IPS-NIHi11 (cell line): ENCODE results near the gene BHLHE23.

Experiments used
- DNase-seq: peaks from one replicate; pipeline ENCODE4 v3.0.0; 2012; ENCODE audit warnings: mixed read lengths, low spot score

BHLHE23 gene

DNA sequence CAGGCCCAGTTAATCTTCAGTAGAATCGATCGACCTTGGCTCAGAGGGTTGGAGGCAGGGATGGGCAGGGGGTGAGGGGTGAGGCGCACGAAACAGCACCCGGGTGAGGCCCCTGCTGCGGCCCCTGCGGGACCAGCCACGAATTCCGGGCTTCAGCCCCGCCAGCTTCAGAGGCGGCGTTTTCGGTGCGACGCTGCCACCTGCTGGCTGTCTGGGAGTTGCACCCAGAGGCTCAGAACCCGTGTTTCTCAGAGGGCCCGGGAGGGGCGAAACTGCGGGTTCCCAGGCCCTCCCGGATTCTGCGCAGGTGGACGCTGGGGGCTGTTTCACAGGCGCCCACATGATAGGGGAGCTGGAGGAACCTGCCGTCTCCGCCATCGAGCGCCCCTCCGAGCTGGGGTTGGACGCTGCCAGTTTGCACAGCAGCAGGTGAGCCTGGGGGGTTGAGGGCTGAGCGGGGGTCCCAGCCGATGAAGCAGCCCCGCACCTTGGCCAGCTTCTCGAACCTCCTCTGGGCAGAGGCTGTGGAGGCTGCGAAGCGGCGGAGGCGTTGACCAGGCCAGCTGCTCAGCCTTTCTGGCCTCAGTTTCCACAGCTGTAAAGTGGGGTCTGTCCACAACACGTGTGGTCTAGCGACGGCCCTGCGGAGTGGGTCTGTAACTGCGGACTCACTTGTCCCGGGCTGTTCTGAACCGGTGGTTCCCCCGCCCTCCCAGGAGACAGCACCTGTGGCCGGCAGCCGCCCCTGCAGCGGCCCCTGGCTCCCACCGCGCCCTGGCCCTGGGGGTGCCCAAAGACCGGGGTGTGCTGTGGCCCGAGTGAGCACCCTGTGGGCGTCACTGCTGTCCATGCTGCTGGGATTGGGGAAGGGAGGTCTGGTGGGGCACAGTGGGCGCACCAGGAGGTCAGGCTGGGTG, 2.5 kb upstream of the BHLHE23 start:
- peak; percentile 94 for DNase-seq

DNA sequence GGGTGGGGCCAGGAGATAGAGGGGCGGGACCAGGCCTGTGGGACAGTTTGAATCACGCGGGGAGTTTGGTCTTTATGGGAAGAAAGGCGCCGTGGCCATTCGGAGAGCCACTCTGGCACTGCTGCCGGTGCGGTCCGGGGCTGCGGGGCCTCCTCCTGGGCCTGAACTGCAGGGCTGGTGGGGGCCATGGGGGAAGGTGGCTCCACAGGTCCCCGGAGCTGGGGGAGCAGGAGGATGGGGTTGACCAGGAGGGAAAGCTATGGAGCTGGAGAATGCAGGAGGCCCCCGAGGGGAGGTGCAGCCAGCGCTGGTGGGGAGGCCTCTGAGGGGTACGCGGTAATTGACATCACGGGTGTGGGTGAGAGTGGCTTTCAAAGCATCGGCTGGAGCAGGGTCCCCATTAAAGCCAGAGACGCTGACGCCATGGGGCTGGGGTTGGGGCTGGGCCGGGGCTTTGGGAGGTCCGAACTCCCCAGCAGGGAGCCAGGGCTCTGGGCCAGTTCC, 1.8 kb upstream of the BHLHE23 start:
- no peak for DNase-seq

DNA sequence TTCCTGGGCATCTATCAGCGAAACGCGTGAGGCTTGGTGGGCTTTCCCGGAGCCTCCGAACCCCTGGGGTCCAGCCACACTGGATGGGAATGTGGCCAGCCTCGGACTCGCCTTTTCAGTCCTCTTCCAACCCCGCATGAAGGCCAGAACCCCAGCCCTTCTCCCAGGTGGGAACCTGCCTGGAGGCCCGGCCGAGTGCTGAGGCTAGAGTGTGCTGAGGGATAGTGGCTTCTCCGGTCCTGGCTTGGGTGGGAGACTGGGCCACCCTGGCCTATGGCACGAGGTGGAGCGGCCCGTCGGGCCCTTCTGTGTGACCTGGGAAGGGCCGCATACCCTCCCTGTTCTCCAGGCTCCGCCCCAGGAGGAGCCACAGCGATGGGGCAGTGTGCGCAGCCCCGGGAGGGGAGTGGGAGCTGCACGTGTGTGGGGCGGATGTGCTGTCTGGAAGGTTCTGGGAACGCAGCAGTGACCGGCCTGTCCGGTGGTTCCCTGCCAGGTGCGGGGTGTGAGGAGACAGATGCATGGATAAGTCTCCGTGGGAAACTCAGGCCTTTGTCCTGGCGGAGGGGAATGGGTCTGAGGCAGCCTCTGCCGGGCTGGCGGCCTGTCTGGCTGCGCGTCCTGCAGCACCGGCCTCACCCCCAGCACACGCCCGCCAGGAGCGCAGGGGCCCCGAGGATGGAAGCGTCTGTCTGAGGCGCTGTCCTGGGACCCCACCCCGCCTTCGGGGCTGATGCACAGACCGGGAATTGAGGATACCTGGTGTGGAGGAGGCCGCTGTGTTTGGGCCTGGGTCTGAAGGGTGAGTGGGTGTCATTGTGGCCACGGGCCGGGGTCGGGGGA, 1.1 kb upstream of the BHLHE23 start:
- DNase-seq, result no peak

DNA sequence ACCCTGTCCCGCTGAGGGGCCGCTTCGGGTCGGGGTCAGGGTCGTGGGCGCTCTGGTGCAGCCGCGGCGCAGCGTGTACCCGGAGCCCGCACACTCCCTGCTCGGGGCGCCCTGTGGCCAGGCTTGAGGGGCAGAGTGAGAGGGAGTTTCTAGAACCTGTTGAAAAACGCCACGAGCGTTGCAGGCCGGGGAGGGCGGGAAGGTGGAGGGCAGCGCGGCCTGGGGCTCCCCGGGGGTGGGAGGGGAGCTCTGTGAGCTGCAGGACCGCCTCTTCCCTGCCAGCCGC, 539 bp upstream of the BHLHE23 start:
- no peak for DNase-seq

DNA sequence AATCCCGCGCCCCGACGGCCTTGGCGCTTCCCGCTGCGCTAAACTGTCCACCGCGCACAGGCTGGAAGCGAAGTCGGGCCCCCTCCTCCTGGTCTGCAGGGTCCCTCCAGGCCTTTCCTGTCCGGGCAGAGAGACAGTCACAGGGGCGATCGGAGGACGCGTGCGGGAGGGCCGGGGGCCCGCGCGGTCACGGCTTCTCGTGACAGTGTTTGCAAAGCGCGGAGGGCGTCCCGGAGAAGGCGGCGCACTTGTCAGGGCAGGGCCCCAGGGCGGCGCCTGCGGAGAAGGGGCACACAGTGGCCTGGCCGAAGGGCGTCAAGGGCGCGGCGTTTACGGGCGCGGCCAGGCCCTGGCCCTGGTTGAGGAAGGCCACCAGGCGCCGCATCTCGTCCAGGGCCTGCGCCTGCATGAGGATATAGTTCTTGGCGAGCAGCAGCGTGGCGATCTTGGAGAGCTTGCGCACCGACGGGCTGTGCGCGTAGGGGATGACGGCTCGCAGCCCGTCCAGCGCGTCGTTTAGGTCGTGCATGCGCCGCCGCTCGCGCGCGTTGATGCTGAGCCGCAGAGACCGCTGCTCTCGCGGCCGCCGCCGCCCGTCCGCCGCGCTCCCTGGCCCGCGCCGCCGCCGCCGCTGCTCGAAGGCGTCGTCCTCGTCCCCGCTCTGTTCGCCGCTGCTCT, 763 bp downstream of the BHLHE23 start:
- DNase-seq, result no peak

DNA sequence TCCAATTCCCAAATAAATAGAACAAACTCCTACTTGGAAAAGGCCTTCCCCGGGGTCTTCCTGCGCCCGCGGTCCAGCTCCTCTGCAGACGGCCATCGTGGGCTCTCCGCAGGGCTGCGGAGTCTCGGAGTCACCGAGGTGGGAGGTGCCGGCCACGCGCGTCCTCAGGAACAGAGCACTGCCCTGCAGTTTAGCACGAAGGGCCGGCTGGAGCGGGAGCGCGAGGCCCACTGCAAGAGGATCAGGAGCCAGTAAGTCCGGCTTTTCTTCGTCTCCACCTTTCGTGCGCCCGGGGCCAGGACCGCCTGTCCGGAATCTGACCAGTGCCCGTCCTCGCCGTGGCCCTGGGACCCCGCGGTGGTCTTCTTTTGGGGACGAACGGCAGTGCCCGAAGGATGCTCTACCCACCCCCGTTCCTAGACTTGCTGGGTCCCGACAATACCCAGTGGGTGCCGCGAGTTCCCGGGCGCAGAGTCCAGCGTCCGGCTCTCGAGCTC, 1.4 kb downstream of the BHLHE23 start:
- DNase-seq, result no peak

DNA sequence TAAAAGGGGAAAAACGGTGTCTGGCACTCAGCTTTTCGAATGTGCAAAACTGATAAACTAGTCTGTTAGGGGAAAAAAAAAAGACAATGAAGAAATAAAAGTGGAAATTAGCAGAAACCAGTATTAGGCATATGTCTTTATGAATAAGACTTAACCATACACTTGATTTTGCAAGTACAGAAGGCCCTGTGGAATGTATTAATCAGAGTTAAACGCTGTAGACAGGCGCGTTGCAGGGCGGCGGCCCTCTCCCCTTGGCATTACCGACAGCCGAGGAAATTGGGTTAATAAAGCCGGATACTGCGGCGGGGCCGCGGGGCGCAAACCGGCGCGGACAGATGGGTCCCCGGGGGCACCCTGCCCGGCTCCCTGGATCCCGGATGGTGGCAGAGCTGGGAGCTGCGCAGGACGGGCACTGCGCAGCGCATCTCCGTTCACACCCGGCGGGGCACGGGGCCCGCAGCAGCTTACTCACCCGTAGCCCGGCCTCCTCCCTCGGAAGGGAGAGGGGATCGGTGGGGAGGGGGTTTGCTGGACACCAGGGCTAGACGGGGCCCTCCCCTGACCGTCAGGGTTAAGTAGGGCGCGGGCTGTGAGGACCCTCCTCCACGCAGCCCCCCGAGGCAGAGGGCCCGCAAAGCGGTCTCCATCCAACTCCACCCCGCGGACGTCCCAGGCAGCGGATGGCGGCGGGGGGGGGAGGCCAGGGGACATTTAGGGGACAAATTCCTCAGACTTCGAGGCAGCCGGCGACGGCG, 2.0 kb downstream of the BHLHE23 start:
- DNase-seq, result no peak

DNA sequence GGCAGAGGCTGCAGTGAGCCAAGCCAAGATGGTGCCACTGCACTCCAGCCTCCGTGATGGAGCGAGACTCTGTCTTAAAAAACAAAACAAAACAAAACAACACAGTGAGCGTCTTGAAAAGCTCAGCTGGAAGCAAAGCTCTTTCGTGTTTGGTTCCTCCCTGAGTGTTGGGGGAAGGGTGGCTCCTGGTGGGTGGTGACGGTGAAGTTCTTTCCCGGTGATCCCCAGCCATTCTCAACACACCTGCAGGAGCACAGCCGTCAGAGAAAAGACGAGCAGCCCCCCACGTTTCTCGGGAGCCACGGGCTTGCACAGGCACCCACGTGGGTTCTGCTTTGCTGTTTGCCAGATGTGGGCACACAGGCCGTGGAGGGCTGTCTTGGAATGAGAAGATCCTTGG, 3.2 kb downstream of the BHLHE23 start:
- no peak for DNase-seq

DNA sequence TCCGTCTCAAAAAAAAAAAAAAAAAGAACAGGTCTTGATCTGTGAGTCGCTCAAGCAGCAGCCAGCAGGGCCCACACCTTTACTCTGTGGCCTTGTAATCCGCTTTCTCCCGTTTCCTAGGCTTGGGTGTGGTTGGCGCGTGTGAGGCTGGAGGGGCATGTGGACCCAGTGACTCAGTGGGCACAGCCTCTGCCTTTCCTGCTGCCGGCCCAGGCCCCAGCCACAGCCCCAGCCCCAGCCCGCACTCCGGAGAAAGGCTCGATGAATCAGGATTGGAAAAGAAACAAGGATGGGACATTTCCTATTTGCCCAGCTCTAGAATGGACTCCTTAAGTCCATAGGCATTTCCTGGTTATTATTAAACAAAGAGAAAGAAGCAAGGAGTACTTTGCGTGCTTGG, 4.3 kb downstream of the BHLHE23 start:
- DNase-seq, result no peak

DNA sequence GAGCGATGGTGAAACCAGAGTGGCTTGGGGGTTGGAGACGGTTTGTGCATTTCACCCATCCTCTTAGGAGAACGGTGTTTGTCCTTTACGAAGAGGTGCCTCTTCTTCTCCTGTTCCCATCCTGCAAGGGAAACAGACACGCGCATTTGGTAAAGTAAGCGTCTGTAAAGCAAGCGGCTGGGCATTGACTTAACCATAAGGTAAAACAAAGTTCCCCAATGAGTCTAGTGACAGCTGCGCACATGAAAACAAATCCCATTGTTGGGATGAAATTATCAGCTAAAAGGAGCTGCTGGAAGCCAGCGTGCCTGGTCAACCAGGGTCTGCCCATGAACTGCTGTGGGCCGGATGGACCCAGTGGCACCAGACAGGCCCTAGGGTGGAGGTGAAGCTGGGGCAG, 5.8 kb downstream of the BHLHE23 start:
- no peak for DNase-seq

DNA sequence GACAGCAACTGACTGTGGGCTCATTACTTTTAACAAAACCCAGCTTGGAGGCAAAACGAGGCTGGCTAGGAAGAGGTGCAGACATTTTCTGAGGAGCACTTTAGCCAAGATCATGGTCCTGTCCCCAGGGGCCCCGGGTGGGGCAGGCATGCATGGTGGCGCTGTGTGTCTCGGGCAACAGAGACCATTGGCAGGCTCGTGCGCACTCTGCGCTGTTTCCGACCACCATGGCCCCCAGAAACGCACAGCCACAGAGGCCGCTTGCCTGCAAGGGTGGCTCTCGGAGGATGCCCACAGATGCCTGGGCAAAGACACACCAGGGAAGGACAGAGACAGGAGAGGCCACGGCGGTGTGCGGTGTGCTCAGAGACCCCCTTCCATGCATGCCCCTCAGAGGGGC, 6.7 kb downstream of the BHLHE23 start:
- no peak for DNase-seq

DNA sequence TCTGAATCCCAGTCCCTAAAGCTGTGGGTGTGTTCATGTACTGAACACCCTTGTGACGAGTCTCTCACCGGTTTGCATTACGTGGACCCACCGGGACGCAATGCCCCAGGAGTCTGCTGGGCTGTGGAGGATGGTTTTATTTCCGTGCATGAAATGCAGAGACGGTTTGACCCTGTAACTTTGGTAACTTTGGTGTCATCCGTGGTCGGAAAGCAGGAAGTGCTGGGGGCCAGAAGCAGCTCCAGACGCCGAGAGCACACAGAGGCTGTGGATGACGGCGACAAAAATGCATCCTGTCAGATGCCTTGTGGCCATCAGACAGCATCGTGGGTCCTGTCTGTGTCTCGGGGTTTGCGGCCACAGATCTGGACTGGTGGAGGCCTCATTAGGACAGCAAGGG, 7.2 kb downstream of the BHLHE23 start:
- DNase-seq, result no peak

DNA sequence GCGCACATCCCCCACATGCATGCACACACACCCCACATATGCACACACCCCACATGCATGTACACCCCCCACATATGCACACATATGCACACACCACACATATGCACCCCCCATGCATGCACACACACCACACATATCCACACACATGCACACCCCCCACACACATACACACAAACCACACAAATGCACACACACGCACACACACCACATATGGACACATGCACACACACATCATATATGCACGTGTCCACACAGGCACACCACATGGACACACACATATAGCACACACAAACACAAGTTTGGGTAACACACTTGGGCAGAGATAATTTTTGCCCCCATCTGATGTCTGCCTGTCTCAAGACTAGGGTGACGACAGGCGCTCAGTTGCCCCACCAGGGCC, 8.3 kb downstream of the BHLHE23 start:
- DNase-seq, result no peak

DNA sequence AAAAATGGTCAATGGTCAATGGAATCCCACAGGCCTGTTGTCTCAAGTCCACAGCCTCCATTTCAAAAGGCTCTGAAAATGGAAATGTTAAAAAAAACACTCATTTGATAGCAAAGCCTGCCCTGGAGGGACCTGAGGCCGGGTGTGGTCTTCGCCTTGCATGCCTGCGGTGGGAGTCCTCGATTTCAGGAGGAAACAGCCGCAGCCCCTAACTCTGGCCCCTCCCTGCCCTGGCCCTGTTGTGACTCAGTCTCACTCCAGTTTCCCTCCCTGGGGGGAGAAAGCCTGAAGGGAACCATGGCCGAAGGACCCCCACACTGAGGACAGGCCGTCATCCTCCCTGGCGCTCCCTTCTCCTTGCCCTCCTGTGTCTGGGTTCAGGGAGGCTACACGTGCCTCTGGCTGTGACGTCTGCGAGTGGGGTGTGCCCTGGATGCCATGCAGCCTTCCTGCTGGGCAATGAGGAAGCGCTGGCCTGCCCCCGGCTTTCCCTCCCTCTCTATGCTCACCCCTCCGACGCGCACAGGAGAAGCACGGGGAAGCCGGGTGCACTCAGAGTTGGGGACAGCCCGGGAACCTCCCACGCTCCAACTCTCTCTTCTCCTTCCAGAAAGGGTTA, 9.2 kb downstream of the BHLHE23 start:
- DNase-seq, result no peak

DNA sequence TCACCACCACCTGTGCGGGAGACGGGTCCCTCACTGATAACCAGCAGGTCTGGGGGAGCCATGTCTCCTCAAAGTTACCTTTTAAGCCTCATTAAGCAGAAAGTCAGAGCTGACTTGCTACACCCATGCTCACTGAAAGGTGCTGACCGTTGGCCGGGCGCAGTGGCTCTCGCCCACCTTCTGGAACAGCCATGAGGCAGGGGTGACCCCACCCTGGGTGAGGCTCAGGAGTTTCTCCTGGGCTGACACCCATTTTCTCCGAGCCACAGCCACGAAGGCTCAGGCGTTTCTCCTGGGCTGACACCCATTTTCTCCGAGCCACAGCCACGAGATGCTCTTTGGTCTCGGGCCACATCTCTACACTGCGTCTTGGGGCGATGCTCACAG, 10.2 kb downstream of the BHLHE23 start:
- DNase-seq, result no peak

DNA sequence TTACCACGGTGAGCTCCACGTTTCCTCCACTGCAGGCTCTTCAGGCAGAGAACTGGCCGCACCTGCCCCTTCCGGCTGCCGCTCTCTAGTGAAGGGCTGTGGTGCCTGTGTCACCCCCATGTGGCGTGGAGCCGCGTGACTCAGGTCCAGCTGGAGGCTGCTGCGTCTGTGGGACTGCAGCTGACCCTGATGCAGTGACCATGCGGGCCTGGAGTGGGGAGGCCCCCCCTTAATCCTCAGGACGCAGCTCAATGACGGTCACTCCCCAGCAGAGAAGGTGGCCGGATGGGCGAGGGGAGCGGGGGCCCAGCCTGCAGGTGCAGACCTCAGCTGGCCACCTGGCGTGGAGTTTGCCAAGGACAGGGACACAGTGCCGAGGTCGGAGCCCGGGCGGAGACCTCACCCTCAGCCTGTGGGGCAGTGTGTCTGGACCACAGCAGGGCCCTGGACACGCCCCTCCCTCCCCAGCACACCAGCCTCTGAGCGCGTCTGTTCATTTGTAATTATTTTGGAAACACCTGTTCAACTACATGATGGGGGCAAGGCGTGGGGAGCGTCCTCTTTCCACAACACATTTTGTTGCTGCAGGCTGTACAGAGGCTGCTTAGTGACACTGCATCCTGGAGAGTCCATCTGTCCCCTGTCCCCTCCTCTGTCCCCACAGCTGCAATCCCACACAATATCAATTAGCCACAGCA, 10.7 kb downstream of the BHLHE23 start:
- DNase-seq, result no peak

DNA sequence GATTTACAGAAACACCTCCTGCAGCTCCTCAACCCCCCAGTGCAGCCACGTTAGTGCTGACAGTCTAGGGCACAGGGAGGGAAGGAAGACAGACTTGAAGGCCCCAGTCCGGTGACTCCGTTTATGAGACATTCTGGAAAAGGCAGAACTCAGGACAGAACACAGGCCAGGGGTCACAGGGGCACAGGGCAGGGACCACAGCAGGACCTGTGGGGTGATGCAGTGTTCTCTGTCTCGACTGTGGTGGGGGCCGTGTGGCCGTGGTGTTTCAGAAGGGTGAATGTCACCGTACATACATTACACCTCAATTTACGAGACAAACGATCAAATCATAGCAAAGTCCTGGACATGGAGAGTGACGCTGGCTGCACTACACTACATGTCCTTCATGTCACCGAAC, 11.3 kb downstream of the BHLHE23 start:
- no peak for DNase-seq

DNA sequence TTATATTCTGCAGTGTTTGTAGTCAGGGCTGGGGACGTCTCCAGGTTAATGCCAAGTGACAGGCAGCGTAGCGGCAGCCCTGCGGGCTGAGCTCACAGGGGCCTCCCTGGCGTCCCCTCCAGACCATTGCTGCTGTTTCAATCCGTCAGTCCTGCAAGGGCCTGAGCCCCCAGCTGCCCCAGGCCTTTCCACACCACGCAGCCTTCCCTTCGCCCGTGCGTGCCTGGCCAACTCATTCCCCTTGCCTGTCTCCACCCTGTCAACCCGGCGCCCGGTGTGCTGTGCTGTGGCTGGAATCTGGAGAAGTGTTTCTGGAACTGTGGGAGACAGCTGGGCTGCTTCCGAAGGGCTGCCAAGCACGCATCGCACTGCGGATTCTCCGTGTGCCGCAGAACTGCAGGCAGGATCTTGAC, 11.9 kb downstream of the BHLHE23 start:
- DNase-seq, result no peak

DNA sequence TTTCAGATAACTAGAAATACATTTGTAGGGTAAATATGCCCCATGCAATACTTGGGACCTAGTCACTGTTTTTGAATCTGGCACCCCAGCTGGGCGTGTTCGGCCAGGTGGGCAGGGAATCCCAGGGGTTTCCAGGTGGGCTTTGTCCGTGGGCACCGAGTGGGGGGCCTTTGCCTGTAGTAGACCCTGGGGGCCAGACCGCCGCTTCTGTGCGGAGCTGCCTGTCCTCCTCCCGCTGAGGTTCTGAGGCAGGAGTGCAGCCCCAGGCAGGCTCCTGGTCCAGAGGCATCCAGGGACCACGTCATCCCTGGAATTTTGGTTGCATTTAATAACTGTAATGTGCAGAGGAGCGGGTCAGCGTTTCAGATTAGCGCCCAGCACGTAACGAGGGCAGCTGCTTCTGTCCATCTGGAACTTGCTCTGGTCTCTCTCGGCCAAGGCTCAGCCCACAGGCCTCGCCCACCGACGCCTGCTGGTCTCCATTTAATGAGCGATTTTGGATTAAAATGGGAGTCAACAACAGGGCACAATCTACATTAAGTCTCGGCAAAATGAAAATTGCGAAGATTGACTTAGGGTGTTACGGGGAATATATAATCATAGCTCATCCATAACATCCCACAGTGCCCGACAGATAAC, 12.8 kb downstream of the BHLHE23 start:
- no peak for DNase-seq

DNA sequence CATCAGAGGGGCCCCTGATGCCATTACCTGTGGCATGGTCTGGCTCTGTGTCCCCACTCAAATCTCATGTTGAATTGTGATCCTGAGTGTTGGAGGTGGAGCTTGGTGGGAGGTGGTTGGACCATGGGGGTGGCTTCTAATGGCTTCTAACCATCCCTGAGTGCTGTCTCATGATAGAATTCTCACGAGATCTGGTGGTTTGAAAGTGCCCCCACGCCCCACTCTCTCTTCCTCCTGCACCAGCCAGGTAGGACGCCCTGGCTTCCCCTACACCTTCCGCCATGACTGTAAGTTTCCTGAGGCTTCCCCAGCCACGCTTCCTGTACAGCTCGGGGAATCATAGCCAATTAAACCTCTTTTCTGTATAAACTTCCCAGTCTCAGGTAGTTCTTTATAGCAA, 14.9 kb downstream of the BHLHE23 start:
- DNase-seq, result no peak
